Effector memory CD8-positive, alpha-beta T cell (primary cell): ENCODE data around the gene DNER.

Experiments used
- ATAC-seq: fragments of 150-1000 bp; cut with Tn5 transposase; replicated peaks from 2 replicates; pipeline ENCODE4 v1.10.0; 2021; ENCODE audit warnings: mild to moderate bottlenecking, moderate library complexity
- DNase-seq, 3 experiments: peaks; one replicate each; pipeline ENCODE4 v3.0.0; 2021
- H3K27ac Mint-ChIP-seq, 2 donors: one replicate each; pipeline ENCODE4 v1.8.0; 2022; ENCODE audit warnings: mild to moderate bottlenecking in 2 of 2, mixed read lengths in 2 of 2, moderate library complexity in 2 of 2
- H3K27me3 Mint-ChIP-seq, 2 donors: one replicate each; pipeline ENCODE4 v1.8.0; 2022; ENCODE audit warnings: mixed read lengths in 2 of 2
- H3K36me3 Mint-ChIP-seq: one replicate; pipeline ENCODE4 v1.8.0; 2022; ENCODE audit warnings: mild to moderate bottlenecking, moderate library complexity, mixed read lengths; ENCODE audit not compliant: insufficient read depth
- H3K4me1 Mint-ChIP-seq, 2 donors: one replicate each; pipeline ENCODE4 v1.8.0; 2022; ENCODE audit warnings: low read depth in 2 of 2, mixed read lengths in 2 of 2
- H3K4me3 Mint-ChIP-seq, 2 donors: one replicate each; pipeline ENCODE4 v1.8.0; 2022; ENCODE audit warnings: mild to moderate bottlenecking in 2 of 2, mixed read lengths in 2 of 2, moderate library complexity in 2 of 2
- H3K9me3 Mint-ChIP-seq, 2 donors: one replicate each; pipeline ENCODE4 v1.8.0; 2022; ENCODE audit warnings: mixed read lengths in 2 of 2

DNER gene

DNA sequence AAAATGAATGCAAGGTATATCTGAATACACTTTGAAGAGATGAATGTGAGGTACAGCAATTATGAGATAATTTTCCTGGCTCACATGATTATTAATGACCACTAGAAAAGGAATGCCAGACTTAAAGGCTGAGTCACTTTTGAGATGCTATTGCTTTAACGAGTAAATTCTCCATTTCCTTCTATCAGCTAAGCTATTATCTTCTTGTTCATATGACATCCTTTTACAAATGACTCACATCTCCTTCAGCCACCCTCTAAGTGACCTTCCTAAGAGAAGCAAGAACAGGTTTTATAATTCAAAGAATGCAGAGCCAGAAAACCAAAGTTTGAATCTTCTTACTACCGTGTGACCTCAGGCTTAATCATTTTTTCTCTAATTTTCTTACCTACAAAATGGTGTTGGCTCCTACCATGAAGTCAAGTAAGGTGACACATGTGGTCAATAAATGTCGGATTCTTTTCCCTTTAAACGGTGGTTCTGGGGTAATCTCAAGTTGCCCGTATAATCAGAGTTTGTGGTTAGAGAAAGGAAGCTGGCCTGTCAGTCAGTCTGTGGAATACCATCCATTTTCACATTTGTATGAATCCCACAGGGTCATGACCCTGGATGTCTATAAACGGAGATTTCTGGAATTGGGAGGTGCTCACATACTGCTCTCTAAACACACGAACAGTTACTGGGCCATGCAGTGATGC, 259.3 kb downstream of the DNER start:
- peaks cover 0 to 2% of the 10 kb centered on the region in 2 donors for H3K9me3 Mint-ChIP-seq
- no peak overlapping the region for H3K27ac Mint-ChIP-seq
- no peaks in the 10 kb centered on the region for H3K36me3 Mint-ChIP-seq
- H3K27me3 Mint-ChIP-seq, result peaks cover 17 to 22% of the 10 kb centered on the region in 2 donors
- DNase-seq (no peak), ATAC-seq (no peak)
- H3K4me1 Mint-ChIP-seq, result no peaks in the 10 kb centered on the region
- H3K4me3 Mint-ChIP-seq, result no peak overlapping the region

DNA sequence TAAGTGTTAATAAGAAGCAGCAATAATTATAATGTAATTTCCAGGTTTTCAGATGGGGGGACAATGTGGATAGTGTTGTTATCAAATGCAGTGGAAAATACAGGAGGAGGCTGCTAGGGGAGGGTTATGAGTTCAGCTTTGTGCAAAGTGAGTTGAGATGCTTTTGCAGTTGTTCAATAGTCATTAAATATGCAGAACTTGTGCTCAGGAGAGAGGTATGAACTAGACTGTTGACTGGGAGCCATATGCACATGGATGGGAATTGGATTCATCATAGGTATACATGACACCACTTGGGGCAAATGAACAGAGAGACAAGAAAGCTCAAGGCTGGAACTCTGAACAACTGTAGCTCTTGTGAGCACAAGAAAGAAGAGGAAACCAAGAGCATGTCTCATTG, 261.1 kb downstream of the DNER start:
- H3K4me1 Mint-ChIP-seq, result no peaks in the 10 kb centered on the region
- H3K36me3 Mint-ChIP-seq, result no peaks in the 10 kb centered on the region
- DNase-seq (no peak), ATAC-seq (no peak)
- no peak overlapping the region for H3K4me3 Mint-ChIP-seq
- H3K9me3 Mint-ChIP-seq, result peaks cover 0 to 2% of the 10 kb centered on the region in 2 donors
- no peak overlapping the region for H3K27ac Mint-ChIP-seq
- H3K27me3 Mint-ChIP-seq, result peaks cover 17 to 22% of the 10 kb centered on the region in 2 donors

DNA sequence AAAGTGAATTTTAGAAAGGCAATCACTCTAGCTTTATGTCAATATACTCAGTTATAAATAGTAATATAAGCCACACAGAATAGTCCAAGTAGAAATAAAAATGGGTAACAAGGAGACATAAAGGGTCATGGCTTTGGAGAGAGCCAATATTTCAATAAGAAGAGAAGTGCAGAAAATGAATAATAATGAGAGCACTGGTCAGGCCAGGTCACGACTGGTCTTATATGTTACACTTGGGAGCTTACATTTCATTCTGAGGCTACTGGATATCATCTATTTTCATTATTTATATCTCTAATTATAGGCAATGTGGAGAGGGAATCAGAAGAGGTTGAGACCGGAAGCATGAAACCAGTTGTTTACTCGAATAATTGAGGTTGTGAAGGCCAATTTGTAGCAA, 262.5 kb downstream of the DNER start:
- Mint-ChIP-seq H3K27me3 (peaks cover 16 to 19% of the 10 kb centered on the region in 2 donors), H3K9me3 (peaks cover 0 to 2% of the 10 kb centered on the region in 2 donors), H3K27ac (no peak overlapping the region), H3K36me3 (no peaks in the 10 kb centered on the region), H3K4me3 (no peak overlapping the region), H3K4me1 (no peaks in the 10 kb centered on the region)
- ATAC-seq (no peak), DNase-seq (no peak)

DNA sequence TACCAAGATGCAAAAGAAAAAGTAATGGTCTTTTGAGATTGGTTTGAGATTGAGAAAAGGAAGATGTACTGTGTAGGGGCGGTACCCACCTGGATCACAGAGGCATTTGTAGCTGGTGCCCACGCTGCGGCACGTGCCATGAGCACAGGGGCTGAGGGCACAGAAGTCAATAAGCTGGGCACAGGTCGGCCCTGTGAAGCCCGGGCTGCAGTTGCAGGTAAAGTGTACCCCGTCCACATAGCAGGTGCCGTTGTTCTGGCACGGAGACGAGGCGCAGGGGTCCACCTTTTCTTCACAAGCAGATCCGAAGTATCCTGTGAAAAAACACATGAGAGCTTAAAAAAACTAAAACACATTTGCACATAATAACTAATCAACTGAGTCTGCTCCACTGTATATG, 267.1 kb downstream of the DNER start:
- H3K27me3 Mint-ChIP-seq, result no peaks in the 10 kb centered on the region
- DNase-seq, result no peak
- H3K4me3 Mint-ChIP-seq, result no peak overlapping the region
- no peak overlapping the region for H3K27ac Mint-ChIP-seq
- no peaks in the 10 kb centered on the region for H3K36me3 Mint-ChIP-seq
- no peaks in the 10 kb centered on the region for H3K9me3 Mint-ChIP-seq
- no peaks in the 10 kb centered on the region for H3K4me1 Mint-ChIP-seq
- no peak for ATAC-seq

DNA sequence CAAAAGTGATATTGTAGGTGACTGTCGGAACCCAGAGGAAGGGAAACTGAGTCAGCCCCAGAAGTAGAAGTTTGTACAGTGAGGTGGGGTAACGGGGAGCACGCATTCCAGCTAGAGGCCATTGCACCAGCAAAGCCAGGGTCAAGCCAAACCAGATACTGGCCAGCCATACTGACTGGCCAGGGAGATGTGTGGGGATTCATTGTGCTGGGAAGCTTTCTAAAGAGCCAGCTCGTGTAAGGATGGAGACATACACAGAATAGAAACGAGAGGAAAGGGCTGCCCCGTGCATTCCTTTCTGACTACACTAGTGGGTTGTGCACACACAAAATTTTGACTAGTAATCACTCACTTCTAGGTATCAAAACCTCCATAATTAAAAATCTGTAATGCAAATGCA, 268.0 kb downstream of the DNER start:
- Mint-ChIP-seq H3K4me3 (no peak overlapping the region), H3K9me3 (no peaks in the 10 kb centered on the region), H3K4me1 (no peaks in the 10 kb centered on the region), H3K27me3 (peaks cover 0 to 9% of the 10 kb centered on the region in 2 donors), H3K27ac (no peak overlapping the region), H3K36me3 (no peaks in the 10 kb centered on the region)
- ATAC-seq (no peak), DNase-seq (no peak)

DNA sequence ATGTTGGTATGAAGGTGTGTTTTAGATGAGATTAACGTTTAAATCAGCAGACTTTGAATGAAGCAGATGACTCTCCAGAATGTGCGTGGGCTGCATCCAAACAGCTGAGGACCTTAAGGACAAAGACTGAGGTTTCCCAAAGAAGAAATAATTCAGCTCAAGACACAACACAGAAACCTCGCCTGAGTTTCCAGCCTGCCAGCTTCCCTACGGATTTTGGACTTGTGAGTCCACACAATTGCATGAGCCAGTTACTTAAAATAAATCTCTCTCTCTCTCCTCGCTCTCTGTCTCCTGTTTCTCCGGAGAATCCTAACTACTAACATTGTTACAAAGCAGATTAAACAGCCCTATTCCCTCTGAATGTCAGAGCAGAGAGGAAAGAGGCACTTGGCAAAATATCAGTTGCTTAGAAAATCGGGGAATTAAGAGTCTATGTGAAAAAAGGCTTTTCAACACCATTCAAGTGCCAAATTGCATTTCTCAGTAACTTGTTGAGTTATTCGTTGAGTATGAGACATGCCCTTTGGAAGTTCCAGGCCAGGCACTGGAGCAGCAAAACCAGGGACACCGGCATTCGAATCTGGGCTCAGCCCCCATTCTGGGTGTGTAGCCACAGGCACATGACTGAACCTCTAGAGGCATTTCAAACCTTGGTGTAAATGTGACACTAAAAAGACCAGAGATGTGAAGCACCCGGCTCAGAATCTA, 268.7 kb downstream of the DNER start:
- Mint-ChIP-seq H3K36me3 (no peaks in the 10 kb centered on the region), H3K4me3 (no peak overlapping the region), H3K27ac (no peak overlapping the region), H3K27me3 (peaks cover 5 to 16% of the 10 kb centered on the region in 2 donors), H3K4me1 (no peaks in the 10 kb centered on the region), H3K9me3 (peaks cover 0 to 4% of the 10 kb centered on the region in 2 donors)
- no peak for ATAC-seq
- no peak for DNase-seq

DNA sequence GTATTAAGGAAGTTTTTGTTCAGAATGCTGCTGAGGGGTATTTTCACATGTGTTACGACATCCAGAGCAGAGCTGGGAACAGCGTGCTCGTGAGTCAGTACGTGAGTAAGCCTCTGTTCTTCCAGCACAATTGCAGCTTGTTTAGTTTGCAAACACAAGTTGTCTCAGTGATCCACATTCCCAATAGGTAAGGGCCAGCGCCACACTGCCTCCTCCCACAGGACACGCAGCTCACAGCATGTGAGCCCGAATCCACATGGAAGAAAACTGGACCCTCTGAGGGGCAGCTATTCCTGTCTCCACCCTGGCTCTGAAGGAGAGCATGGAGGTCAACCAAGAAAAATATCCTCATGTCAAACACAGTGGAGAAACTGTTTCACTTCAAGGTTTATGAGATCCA, 269.3 kb downstream of the DNER start:
- H3K27ac Mint-ChIP-seq, result no peak overlapping the region
- no peaks in the 10 kb centered on the region for H3K36me3 Mint-ChIP-seq
- peaks cover 0 to 11% of the 10 kb centered on the region in 2 donors for H3K9me3 Mint-ChIP-seq
- peaks cover 11 to 21% of the 10 kb centered on the region in 2 donors for H3K27me3 Mint-ChIP-seq
- DNase-seq, result no peak
- H3K4me3 Mint-ChIP-seq, result no peak overlapping the region
- no peak for ATAC-seq
- H3K4me1 Mint-ChIP-seq, result no peaks in the 10 kb centered on the region

DNA sequence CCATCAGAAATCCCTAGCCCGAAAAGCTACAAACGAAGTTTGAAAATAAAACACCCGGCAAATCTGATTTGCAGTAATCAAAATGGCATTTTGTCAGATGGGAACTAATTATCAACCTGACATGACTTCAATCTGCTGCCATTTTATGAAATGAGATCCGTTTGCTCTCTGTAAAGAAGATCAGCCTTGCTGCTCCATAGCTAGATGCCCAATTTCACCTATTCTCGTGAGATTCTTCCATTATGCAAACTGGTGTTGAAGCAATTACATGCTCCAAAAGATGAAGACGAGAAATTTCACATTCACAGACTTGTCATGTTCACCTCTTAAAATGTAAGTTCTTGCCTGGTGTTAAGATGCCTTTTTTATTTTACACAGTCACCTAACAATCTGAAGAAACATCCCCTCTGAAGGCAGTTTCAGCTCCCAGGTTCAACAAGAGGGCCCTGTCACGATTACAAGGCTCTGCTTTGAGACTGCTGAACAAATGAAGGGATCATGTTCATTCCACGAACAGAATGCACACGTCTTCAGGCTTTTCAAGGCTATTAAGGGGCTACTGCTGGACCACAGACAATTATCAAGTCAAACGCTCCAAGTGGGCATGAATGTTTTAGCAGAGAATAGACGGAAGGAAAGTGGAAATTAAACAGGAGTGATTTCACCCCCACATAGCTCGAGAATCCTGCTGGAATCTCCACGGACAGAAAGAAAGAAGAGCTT, 270.6 kb downstream of the DNER start:
- Mint-ChIP-seq H3K4me1 (no peaks in the 10 kb centered on the region), H3K4me3 (no peak overlapping the region), H3K27me3 (peaks cover 11 to 21% of the 10 kb centered on the region in 2 donors), H3K9me3 (peaks cover 0 to 11% of the 10 kb centered on the region in 2 donors), H3K36me3 (no peaks in the 10 kb centered on the region), H3K27ac (no peak overlapping the region)
- ATAC-seq, result no peak
- DNase-seq, result no peak

DNA sequence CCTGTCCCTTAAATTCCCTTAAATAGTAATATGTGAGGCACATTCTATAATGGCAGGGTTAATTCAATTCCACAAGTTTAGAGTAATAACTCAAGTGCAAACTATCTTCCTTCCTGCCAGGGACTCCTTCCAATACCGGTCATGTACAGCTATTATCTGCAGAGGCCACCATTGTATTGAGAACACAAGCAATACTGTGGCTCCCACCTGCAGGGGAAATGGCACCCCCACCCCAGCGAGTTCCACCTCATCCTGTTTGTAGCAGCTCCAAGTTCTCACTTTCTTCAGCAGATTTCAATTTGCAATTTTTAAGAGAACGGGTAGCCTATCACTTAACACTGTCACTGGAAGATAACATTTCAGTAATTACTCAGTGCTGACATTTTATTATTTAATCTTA, 271.2 kb downstream of the DNER start:
- no peak for ATAC-seq
- H3K4me1 Mint-ChIP-seq, result no peaks in the 10 kb centered on the region

DNA sequence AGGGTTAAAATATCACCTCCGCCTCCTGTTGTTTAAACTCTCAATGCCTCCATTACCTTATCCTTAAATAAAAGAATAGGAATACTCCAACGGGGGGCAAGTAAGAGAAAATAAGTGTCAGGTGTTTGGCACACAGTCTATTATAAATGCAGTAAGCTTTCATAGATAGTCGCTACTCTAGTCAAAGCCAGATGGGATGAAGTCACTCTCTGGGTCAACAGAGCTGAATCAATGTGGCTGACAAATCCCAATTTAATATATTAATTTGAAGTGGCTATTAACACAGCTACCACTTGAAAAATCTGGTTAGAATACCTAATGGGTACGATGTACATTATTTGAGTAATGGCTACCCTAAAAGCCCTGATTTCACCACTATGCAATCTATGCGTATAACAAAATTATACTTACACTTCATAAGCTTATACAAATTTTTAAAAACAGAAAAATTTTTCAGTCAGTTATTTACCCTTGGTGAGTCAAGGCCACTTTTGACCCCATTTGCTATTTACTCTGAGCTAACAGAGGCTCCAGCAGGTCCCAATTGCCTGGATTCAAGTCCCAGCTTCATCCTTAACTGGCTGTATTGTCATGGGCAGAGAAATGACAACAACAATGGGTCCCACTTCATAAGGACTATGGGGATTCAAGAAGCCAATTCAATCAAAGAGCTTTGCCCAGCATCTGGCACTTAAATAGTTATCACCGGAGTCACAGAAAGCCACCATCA, 275.8 kb downstream of the DNER start:
- Mint-ChIP-seq H3K4me1 (no peaks in the 10 kb centered on the region), H3K36me3 (no peaks in the 10 kb centered on the region), H3K27ac (no peak overlapping the region), H3K27me3 (peaks cover 11 to 21% of the 10 kb centered on the region in 2 donors), H3K4me3 (no peak overlapping the region), H3K9me3 (peaks cover 0 to 11% of the 10 kb centered on the region in 2 donors)
- ATAC-seq (no peak), DNase-seq (no peak)

More for the DNA sequence above, 271.2 kb downstream of the DNER start:
- H3K9me3 Mint-ChIP-seq, result peaks cover 0 to 11% of the 10 kb centered on the region in 2 donors
- no peak for DNase-seq
- no peak overlapping the region for H3K27ac Mint-ChIP-seq
- peaks cover 11 to 21% of the 10 kb centered on the region in 2 donors for H3K27me3 Mint-ChIP-seq
- no peak overlapping the region for H3K4me3 Mint-ChIP-seq
- H3K36me3 Mint-ChIP-seq, result no peaks in the 10 kb centered on the region

DNA sequence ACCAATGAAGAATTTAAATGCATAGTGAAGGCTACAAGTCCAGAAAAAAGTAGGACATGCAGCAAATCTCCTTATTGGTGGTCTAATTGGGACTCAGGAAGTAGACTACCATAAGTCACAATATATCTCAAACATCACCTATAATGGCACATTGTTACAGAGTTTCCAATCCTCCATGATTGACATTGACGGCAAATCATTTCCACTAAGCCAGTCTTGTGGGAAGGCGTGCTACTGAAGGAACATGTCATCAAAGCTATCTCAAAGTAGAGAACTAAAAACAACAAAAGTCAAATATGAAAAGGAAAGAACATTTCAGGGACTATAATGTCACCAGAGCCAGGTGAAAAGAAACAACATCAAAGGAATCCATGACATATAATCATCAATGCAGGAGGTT, 276.9 kb downstream of the DNER start:
- DNase-seq, result no peak
- no peak overlapping the region for H3K4me3 Mint-ChIP-seq
- H3K4me1 Mint-ChIP-seq, result no peaks in the 10 kb centered on the region
- H3K27me3 Mint-ChIP-seq, result peaks cover 11 to 21% of the 10 kb centered on the region in 2 donors
- ATAC-seq, result no peak
- H3K27ac Mint-ChIP-seq, result no peak overlapping the region
- H3K9me3 Mint-ChIP-seq, result peaks cover 0 to 11% of the 10 kb centered on the region in 2 donors
- H3K36me3 Mint-ChIP-seq, result no peaks in the 10 kb centered on the region

DNA sequence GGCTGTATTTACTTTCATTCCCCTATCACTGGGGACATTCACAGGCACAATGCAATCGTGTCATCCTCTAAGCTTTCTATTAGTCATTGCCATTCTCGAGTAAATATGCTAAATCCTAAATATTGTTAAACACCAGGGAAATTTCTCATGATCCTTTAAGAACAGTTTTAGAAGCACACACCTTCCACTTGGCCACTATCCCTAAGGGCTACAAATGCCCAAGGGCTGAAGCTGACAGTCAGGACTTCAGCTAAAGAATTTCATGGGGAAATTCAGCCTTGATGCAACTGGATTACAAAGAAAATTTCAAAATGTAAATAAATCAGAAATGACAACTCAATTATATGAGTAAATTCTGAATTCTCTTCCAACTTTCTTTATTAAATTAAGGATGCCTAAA, 280.2 kb downstream of the DNER start:
- DNase-seq (no peak), ATAC-seq (no peak)
- Mint-ChIP-seq H3K36me3 (no peaks in the 10 kb centered on the region), H3K4me1 (no peaks in the 10 kb centered on the region), H3K27ac (no peak overlapping the region), H3K27me3 (no peaks in the 10 kb centered on the region), H3K9me3 (no peaks in the 10 kb centered on the region), H3K4me3 (no peak overlapping the region)

DNA sequence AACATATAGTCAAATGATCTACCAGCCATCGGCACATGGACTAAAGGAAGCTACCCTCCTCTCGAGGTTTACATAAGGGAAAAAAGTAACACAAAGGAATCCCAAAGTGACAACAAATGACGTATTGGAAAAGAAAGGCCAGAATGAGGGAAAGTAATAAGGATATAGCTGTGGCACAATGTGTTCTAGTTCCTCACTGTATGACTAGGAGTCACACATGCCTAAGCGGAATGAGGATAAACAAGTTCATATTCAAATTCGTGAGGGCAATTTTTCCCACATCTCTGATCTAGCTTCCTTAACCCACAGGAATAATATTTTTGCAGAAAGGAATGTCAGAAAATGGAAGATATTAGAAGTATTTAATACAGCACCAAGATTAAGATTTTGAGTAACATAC, 281.0 kb downstream of the DNER start:
- Mint-ChIP-seq H3K27ac (no peak overlapping the region), H3K4me1 (no peaks in the 10 kb centered on the region), H3K36me3 (no peaks in the 10 kb centered on the region), H3K27me3 (no peaks in the 10 kb centered on the region), H3K4me3 (no peak overlapping the region), H3K9me3 (no peaks in the 10 kb centered on the region)
- ATAC-seq, result no peak
- DNase-seq, result no peak
